HG03280 (cell line): ENCODE data around the gene RSPH3.
"Not testable (repeated sequence)": the region's sequence is repeated elsewhere in the genome, so short reads cannot be mapped to it uniquely, and the experiment has no call there.

Experiments used
- ATAC-seq: cut with Tn5 transposase; IDR thresholded peaks from one replicate; pipeline ENCODE4 v1.9.1; 2021; ENCODE audit warnings: mild to moderate bottlenecking, moderate library complexity; ENCODE audit not compliant: unreplicated experiment

RSPH3 gene

GRCh38 chr6:158978757-158979156 is 21.2 kb downstream of the RSPH3 start:
- no peak for ATAC-seq

- no peak for ATAC-seq
Observed at GRCh38 chr6:158977382-158977781, 22.6 kb downstream of the RSPH3 start.

GRCh38 chr6:158972241-158973233 is 27.5 kb downstream of the RSPH3 start:
- no peak for ATAC-seq

DNA sequence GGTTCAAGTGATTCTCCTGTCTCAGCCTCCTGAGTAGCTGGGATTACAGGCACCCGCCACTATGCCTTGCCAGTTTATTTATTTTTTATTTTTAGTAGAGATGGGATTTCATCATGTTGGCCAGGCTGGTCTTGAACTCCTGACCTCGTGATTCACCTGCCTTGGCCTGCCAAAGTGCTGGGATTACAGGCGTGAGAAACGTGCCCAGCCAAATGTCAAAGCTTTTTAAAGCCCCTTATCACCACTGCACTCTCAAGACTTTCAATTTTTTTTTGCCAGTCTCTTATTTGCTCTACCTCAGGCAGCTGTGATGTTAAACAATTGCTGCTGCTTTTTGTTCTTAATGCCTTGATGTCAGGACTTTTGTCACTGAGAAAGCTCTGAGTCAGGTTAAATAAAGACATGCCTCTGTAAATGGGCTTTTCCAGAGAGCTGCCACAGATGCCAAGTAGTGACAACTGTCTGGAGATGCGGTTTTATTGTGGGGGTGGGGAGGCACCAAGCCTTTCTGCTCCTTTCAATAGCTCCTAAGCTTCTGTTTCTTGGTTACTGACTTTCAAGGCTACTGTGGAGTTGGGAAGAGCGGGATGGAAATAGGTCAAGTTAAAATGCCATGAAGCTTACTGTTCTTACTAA is 29.2 kb downstream of the RSPH3 start:
- ATAC-seq: no peak

- ATAC-seq: no peak
Observed at GRCh38 chr6:158969148-158969547, 30.9 kb downstream of the RSPH3 start.

DNA sequence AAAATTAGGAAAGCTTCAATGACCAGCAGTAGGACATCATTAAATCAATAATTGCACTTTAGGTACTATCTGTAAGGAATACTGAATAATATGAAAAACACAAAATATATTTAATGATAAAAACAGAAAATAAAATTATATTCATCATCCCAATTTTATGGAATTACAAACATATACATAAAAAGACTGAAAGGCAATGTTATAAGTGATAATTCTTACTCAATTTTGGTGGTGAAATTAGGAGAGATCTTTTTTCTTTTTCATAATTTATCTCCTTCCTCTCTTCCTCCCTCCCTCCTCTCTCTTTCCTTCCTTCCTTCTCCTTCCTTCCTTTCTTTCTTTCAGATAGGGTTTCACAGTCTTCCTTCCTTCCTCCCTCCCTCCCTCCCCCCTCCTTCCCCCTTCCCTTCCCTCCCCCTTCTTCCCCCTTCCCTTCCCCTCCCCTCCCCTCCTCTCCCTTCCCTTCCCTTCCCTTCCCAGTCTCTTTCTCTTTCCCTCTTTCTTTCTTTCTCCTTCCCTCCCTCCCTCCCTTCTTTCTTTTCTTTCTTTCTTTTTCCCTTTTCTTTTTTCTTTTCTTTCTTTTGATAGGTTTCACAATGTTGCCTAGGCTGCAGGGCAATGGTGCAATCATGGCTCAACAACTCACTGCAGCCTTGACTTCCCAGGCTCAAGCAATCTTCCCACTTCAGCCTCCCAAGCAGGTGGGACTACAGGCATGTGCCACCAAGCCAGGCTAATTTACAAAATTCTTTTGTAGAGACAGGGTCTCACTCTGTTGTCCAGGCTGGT is 36.8 kb downstream of the RSPH3 start:
- ATAC-seq: no peak

DNA sequence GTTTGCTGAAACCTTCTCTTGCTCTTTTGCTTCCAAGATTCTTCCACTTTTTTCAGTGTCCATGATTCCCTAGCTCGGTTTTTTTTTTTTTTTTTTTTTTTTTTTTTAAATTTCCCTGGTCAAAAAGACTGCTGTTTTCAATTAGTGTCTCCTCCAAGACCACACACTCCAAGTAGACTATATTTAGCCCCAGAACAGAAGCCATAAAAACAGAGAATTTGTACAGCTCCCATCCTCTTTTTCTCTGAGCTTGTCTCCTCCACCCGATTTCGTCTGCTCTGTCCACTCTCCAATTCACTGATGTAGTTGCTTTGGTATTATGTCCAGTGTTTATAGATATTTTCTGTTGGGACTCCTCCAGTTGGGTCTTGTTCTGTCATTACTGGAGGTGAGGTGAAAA is 37.6 kb downstream of the RSPH3 start:
- ATAC-seq: no peak

- ATAC-seq: no peak
Observed at GRCh38 chr6:158960026-158960425, 40.0 kb downstream of the RSPH3 start.

DNA sequence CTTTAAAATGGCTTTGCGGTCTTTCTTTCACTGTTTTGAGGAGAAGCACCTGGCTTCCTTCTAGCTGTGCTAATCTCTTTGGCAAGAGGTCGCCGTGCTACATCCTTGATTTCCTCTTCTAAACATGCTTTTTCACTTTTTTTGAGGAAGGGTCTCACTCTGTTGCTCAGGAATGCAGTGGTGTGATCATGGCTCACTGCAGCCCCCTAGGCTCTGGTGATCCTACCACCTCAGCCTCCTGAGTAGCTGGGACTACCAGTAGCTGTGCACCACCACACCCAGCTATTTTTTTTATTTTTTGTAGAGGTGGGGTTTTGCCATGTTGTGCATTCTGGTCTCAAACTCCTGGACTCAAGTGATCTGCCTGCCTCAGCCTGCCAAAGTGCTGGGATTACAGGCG is 40.5 kb downstream of the RSPH3 start:
- no peak for ATAC-seq

DNA sequence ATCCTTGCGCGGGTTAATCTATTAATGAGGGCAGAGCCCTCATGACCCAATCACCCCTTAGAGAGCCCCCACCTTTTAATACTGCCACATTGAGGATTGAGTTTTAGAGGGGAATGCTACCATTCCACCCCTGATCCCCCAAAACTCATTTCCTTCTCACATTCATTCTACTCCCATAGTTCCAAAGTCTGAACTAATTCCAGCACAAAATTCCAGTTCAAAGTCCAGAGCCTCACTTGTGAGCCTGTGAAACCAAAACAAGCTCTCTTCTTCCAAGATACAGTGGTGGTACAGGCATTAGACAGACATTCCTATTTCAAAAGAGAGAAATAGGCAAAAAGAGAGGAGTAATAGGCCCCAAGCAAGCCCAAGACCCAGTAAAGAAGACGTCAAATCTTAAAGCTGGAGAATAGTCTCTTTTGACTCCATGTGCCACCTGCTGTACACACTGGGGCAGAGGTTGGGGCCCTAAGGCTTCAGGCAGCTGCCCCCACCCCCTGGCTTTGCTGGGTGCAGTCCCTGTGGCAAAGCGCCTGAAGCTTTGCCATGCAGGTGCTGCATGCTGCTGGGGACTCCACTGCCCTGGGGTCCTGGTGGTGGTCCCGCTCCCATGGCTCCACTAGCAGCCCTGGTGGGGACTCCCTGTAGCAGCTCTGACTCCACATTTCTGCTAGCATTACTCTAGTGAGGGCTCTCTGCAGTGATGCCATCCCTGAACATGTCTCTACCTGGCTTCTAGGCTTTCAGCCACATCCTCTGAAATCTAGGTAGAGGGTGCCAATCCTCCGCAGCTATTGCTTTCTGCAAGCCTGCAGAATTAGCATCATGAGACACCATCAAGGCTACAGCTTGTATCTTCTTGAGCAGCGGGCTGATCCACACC is 41.3 kb downstream of the RSPH3 start:
- no peak for ATAC-seq

DNA sequence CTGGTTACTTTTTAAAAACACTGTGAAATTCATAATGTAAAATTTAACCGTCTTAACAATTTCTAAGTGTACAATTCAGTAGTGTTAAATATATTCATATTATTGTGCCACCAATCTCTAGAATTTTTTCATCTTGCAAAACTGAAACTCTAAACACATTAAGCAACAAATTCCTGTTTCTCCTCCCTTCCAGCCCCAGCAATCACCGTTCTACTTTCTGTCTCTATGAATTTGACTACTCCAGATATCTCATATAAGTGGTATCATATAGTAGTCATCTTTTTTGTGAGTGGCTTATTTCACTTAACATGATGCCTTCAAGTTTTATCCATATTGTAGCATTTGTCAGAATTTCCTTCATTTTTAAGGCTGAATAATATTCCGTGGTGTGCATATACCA is 44.7 kb downstream of the RSPH3 start:
- ATAC-seq: no peak

DNA sequence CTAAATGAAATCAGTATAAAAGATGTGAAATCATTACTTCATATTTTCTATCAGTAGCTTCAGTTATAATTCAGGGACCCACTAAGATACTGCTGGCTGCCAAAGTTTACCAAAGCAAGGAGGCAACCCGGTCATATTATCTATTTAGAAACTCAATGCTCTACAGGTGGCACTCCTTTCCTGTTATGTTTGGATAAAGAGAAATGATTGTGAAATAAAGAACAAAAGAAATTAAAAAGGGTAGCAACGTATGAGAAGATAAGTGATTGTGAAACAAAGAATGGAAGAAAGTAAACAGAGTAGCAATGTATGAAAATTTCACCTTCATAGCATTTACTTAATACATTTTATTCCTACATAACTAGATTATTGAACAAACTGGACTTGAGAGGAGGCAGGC is 45.2 kb downstream of the RSPH3 start:
- ATAC-seq: no peak

- not testable (repeated sequence) for ATAC-seq
Observed at GRCh38 chr6:158952011-158952410, 48.0 kb downstream of the RSPH3 start.

- ATAC-seq: not testable (repeated sequence)
Observed at GRCh38 chr6:158951565-158951964, 48.4 kb downstream of the RSPH3 start.

- ATAC-seq: no peak
Observed at GRCh38 chr6:158947284-158947683, 52.7 kb downstream of the RSPH3 start.

DNA sequence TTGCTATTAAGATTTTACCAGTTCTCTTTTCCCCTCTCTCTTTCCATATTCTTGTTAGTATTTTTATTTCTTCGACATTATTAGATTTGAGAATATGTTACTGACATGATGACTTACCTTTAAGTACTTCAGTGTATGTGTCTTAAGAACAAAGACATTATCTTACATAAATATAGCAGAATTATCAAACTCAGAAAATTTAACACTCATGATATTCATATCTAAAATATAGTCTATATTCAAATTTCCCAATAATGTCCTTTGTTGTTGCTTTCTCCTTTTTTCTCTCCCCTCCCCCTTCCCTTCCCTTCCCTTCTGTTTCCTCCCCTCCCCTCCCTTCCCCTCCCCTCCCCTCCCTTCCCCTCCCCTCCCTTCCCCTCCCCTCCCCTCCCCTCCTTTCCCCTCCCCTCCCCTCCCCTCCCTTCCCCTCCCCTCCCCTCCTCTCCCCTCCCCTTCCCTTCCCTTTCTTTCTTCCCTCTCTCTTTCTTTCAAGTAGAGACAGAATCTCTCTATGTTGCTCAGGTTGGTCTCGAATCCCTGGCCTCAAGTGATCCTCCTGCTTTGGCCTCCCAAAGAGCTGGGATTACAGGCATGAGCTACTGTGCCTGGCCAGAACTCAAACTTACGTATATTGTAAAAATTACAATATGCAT is 56.5 kb downstream of the RSPH3 start:
- no peak for ATAC-seq

GRCh38 chr6:158942349-158942748 is 57.7 kb downstream of the RSPH3 start:
- no peak for ATAC-seq

- ATAC-seq: no peak
Observed at GRCh38 chr6:158941246-158941645, 58.8 kb downstream of the RSPH3 start.

- no peak for ATAC-seq
Observed at GRCh38 chr6:158939255-158940159, 60.5 kb downstream of the RSPH3 start.
